ENCODE results near the gene ST6GAL1.
"Not testable (repeated sequence)": the region's sequence is repeated elsewhere in the genome, so short reads cannot be mapped to it uniquely, and the experiment has no call there.

ST6GAL1 gene

DNA sequence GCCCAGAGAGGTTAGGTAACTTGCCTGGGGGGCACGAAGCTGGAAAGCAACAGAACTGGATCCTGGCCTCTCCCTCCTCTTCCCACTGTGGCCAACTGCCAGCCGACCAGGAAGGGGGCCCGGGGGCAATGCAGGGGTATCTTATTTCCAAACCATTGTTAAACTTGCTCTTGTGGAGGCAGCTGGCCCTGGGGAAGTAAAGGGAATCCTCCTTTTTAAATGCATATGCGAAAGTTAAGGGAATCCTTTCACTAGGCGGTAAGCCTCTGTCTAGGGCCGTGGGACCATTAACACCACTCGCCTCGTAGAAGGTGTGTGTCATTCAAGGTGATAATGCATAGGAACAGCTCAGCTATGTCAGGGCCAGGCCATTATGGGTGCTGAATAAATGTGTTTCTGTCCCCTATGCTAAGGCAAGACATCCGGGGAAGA is 68.6 kb downstream of the ST6GAL1 start:
- no peak for DNase-seq

DNA sequence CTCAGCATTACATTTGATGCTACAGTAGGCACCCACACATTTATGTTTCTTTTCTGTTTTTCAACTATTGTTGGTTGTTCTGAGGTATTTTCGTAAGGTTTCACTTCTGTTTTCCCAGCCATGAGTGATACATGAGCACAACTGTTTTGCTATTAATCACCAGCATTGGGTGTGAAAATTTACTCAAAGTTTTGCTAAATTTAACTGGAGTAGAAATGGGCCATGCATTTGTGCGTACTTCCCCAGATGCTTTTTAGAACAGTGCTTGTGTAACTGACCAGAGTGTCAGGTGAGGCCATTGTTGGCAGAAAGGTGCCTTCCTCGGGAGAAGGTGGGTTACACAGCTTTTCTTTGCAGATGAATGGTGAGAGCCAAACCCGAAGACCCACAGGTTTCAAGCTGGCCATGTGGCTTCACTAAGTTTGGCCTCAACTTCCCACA is 70.4 kb downstream of the ST6GAL1 start:
- DNase-seq, result no peak

DNA sequence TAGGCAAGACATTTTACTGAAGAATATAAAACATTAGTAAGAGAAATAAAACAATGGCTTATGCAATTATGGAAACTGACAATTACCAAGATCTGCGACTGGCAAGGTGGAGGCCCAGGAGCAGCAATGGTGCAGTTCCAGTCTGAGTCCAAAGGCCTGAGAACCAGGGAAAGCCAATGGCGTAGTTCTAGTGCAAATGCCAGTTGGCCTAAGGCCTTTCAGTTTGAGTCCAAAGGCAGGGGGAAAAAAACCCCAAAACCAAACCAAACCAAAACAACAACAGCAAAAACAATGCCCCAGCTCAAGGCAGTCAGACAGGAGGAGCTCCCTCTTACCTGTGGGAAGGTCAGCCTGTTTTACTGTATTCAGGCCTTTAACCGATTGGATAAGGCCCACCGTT is 72.6 kb downstream of the ST6GAL1 start:
- no peak for DNase-seq

DNA sequence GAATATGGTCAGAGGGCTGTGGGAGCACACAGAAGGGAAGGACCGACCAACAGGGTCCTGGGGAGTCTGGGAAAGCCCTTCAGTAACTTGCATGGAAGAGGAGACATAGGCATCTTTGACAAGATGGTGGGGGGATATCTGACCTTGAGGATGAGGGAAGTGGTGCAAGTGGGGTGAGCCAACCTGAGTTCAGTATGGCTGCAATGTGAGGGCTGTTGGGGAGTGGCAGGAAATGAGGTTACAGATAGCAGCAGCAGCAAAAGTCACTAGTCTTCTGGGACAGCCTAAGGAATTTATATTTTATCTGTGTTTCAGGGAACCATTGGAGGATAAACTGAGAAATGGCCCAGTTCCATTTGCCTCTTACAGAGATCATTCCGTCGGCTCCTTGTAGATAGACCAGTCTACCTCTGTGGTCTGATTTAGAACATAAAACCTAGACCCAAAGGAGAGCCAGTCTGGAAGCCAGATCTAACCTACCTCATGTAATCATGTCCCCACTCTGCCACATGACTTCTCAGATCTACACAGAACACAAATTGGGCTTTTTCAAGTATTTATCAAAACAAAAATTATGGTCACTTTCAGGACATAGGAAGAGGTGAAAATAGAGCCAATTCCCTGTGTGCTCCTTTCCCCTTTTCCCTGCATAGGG is 75.6 kb downstream of the ST6GAL1 start:
- DNase-seq, result no peak

DNA sequence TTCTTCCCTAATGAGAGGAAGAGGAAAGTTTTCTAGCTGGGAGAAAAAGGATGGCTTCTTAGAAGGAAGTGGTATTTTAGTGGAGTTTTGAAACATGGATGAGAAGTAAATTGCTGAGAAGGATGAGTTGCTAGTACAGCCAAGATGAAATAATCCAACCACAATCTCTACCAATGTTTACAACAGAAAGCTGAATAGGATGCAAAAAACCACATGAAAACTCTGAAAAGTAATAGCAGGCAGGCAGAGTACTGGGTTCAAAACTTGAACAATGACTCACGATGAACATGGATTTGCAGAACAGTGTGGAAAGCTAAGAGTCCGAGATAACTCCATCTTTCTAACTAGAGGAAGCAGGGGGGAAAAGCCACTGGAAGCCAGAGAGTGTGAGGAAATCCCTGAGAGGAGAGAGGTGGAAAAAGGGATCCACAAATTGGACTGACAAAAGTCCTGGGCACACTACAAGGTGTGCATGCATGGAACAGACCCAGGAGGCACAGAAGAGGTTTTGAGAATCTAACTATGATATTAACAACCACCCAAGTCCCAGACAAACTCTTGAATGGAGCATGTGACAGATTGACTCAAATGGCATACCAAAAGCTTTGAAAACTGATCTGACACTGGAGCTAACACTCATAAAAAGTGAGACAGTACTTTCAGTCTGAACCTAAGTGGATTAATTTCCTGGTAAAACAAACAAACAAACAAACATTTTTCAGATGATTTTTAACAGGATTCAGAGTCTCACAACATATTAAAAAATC is 76.7 kb downstream of the ST6GAL1 start:
- DNase-seq, result no peak

DNA sequence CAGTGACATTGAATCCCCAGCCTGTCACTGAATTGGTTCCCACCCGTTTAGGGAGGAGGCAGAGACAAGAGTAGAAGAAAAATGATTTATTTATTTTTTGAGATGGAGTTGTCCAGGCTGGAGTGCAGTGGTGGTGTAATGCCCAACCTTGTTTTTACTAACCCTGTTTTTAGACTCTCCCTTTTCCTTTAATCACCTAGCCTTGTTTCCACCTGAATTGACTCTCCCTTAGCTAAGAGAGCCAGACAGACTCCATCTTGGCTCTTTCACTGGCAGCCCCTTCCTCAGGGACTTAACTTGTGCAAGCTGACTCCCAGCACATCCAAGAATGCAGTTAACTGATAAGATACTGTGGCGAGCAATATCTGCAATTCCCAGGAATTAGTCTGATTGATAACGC is 80.1 kb downstream of the ST6GAL1 start:
- not testable (repeated sequence) for DNase-seq

DNA sequence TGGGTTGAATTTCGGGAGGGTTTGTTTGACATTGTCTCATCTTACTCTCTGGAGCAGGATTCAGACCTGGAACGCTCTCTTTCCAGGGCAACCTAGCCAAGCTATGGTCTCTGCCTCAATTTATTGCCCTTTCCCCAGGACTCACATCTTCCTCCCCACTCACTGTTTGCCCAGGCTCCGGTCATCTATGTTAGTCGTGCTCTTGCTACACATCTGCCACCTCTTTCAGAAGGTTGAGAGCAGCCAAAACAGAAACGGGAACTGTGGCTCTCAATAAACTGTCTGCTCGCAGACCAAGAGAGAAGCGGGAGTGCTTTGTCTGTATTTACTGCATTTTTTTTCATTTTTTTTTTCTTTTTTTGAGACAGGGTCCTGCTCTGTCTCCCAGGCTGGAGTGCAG is 81.6 kb downstream of the ST6GAL1 start:
- no peak for DNase-seq

DNA sequence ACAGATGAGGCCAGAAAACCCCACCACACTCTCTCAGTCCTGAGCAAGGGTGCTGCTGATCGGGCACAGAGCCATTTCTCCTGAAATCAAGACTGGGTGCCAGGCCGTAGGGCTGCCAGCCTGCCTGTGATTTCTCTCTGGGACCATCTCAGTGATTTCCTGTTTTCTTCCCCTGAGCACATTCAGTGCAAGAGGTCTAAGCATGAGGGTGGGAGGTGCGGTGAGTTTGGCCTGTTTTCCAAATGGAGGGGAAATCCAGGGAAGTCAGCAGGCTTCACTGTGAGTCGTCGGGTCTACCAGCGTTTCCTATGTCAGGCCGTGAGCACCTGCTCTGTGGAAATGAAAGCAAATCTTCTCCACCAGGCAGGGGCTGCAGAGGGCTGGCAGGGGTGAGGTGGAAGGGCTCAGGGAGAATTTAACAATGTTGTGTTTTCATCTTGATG is 82.3 kb downstream of the ST6GAL1 start:
- DNase-seq, result peak; percentile 17

DNA sequence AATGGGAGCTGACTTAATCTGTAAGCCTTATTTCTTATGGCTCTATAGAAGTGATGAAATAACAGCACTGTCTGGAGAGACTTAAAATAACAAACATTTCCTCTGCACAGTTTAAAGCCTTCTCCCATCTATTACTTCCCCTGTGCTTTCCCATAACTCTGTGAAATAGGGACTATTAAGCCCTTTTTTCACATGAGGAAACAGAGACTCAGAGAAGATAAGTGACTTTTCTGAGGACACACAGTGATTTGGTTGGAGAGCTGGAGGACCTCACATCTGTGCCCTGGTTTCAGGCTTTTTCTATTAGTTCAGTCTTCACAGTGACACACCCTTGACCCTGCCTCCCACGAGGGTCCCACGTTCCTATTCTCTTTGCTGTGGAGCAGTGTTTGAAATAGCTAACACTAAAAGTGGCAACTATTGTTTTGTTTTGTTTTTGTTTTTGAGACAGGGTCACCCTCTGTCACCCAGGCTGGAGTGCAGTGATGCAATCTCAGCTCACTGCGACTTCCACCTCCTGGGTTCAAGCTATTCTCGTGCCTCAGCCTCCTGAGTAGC is 82.9 kb downstream of the ST6GAL1 start:
- DNase-seq, result peak; percentile 17

DNA sequence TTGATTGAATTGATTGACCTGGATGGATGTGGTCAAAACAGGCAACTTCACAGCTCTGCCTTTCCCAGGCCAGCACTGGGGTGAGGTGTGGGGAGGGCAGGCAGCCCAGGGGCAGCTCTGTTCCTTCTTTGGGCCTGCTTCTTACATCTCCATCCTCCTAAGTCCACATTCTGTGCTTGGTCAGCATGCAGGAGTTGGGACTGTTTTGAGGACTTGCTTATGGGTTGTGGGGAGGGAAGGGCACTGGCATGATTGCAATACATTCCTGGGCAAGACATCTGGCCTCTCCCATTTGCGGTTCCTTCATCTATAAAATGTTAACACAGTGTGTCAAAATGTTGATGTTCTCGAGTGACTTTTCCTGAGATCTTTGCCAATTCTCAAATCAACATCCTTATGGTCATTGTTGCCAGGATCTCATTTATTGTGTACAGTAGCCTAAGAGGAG is 84.1 kb downstream of the ST6GAL1 start:
- peak; percentile 34 for DNase-seq

DNA sequence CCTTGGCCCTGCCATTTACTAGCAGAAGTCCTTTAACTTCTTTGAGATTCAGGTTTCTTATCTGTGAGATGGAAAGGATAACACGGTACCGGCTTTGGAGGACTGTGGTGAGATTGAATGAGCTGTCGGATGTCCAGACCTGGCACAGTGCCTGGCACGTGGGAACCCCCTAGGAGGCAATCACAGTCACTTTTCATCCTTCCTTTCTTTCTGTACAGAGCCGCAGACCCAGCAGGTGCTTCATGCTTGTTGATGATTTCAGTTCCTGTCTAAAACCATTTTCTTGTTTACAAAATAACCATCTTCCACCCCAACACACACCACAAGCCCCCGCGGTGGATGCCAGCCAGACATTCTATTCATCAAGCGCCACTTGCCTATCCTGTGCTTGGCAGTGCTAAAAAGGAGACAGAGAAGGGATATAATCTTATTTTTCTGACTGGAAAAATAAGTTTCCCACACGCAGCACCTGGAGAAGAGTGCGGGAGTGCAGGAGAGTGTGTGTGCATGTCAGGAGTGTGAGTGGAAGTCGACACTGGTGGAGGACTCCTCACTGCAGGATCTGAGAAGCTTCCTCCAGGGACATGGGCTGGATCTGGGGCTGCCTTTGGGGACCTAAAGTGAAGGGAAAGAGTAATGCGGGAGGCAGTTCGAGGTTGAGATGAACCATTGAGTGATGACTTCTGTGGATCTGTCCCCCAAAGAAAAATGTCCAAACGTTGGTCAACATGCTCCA is 85.7 kb downstream of the ST6GAL1 start:
- DNase-seq, result no peak

DNA sequence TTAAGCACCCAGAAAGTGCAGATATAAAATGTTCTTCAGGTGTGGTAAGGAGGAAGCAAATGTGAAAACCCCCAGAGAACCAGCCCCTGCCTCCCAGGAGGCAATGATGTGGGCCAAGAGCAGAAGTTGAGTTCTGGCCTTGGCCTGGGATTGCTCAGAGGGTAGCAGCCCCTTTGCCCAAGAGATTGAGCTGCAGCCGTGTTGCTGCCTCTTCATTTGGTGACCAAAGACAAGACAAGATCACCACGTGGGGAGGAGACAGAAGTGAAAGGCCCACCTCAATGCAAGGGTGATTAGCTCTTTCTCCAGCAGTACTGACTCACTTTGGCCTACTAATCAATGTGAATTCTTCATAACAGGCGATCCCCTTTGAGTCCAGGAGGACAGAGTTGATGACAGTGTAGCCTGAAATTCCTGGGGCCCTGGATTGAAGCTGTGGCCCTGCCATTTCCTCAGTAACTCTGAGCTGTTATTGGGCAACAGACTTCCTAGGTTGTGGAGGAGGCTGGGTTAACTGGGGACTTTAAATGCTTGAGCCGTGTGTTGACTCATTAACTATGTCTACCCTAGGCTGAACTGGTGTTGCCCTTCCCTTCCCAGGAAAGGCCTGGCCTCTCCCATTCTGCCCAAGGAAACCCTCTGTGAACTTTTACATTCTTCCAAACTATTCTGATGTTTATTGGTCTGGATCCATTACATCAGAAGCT is 86.5 kb downstream of the ST6GAL1 start:
- DNase-seq, result peak; percentile 58

DNA sequence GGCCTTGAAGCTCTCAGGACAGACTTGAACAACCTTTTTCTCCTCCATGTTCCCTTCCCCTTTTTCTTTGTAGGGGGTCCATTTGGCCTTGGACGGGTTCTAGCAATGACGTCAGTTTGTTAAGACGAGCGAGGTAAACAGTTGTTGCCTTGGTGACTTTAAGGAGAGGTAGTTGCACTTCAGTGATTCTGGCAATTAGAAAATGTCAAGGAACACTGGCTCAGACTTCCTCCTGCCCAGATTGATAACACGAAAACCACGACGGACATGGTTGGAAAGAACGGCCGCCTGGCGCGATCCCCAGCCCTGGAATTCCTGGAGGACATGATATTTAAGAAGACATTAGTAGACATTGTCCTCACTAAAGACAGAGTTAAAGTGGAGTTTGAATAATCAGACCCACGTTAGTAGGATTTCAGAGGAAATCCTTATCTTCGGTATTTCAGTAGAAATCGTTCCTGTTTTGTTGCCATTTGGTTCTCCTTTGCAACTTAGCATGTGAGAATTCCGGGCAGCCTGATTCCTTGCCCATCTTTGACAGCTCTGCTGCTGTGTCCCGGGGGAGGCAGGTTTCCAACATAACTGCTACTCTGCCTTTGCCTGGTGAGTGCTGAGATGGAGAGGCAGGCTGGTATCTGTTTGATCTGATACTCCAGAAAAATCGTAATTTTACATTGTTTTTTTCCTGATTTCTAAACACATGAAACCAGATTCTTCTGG is 87.3 kb downstream of the ST6GAL1 start:
- DNase-seq, result no peak

DNA sequence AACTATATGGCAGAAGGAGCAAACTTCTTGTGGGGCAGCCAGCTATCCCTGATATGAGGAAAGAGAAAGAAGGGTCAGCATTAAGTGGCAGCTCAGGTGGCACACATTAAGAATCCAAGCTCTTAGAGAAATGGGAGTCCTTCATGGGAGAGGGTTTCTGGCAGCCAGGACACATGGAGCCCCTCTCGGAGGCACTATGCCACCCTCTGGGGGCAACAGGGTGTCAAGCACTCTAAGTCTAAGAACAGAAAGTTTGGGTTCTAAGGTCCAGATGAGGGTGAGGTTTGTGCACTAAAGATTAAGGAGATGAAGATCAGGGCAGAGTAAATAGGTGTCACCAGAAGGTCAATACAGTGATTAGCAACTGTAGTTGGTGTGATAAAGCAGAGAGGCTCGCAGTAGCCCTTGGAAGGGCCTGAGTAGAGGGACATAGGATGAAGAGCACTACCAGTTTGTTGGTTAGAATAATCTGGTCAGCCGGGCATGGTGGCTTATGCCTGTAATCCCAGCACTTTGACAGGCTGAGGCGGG is 89.3 kb downstream of the ST6GAL1 start:
- DNase-seq, result no peak

DNA sequence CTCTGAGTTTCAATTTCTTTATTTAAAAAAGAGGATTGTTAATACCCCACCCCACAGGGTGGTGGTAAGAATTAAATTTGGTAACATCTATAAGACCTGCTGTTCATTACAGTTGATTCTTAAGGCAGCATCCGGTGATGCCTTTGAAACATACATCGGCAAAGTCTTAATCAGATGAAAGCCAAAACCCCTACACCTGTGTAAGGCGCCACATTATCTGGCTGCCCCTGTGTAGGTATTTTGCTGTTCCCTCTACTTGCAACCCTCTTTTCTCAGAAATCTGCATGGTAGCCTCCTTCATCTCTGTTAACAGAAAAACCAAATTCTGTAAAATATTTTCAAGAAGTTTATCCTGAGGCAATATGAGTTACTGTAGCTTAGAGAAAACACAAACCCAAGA is 90.0 kb downstream of the ST6GAL1 start:
- no peak for DNase-seq

DNA sequence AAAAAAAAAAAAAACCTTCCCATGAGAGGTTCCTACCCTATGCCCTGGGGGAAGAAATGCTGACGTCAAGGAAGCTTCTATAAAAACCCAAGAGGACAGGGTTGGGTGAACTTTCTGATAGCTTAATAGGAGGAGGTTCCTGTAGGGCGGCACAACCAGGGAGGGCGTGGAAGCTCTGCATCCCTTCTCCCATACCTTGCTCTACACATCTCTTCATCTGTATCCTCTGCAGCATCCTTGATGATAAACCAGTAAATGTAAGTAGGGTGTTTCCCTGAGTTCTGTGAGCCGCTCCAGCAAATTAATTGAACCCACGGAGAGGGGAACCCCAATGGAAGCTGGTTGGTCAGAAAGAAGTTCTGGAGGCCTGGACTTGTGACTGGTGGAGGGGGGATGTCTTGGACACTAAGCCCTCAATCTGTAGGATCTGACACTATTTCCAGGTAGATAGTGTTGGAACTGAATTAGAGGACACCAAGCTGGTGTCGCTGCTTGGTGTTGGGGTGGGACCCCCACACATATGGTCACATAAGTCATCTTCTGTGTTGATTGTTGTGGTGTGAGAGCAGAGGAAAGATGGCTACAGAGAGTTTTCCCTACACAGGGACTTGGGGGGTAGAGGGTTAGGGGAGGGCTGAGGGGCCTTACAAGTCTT is 91.5 kb downstream of the ST6GAL1 start:
- DNase-seq, result peak; percentile 18

DNA sequence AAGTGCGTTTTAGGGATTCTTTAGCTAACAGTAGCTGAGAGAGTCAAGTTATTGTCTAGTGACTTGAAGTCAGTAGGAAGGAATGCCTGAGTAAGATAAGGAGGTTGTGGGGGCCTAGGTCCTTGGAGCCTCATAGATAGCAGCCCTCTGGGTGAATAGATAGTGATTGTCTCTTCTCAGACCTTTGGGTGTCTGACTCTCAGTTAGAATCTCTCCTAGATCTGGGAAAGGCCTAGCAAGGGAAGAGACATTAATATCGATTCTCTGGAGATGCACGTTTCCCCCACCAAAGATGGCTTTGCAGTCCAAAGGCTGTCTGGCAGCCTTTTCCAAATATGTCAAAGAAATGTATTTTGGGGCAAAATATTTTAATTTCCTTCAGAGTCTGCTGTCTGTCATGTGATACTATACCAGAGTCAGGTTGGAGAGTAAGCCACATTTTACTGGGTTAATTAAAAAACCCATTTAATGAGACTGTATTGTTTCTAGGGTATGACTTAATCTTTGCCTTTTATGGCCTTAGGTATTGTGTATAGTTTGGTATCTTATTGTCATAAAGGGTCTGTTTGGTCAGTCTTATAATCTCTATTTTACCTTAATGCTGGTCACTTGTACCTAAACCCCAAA is 92.2 kb downstream of the ST6GAL1 start:
- no peak for DNase-seq

DNA sequence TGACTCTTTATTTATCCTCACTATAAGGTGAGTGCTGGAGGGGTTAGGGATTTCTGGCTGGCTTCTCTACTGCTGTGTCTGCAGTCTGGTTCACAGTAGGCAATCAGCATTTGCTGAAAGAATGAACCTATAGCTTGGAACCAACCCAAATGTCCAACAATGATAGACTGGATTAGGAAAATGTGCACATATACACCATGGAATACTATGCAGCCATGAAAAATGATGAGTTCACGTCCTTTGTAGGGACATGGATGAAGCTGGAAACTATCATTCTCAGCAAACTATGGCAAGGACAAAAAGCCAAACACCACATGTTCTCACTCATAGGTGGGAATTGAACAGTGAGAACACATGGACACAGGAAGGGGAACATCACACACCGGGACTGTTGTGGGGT is 93.0 kb downstream of the ST6GAL1 start:
- not testable (repeated sequence) for DNase-seq

DNA sequence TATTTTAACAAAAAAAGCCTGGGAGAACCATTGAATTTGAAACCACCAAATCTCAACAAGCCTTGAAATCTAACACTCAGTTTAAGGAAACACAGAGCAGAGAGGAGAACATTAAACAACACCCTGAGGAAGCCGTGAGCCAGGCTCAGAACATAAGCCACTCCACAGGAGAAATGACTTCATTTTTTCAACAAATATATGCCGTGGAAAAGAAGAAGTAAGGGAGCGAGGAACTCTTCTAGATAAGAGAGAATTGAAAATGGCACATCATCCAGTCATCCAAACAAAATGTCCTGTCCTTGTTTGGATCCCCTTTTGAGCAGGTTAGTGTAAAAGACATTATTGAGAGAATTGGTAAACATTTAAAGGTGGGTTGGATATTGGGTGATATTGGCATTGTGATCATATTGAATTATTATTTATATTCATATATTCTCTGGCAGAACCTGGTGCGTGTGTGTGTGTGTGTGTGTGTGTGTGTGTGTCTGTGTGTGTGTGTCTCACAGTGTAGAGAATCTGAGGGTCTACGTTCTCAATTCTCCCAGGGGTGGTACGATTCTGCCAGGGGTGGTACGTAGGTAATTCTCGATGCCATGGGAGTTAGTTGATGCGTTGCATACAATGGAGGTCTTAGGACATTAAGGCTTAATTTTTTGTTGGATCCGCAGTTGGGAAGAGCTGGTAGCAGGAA is 94.4 kb downstream of the ST6GAL1 start:
- DNase-seq, result no peak

DNA sequence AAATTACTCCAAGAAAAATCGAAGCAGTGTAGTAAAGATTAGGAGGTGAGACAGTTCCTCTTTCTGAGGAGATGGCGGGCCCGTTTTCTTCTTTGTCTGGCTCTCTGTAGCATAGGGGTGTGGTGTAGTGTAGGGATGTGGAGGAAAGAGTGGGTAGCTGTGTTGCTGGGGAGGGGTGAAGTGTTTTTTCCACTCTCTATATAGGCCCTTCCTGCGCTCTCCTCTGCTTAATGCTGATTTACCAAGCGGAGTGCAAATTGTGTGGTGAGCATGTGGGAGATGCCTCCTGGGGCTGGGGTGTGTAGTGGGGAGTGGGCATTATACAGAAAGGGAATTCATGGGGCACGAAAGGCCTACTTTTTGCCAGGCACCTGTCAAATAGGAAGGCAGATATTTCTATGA is 94.9 kb downstream of the ST6GAL1 start:
- no peak for DNase-seq
